CD14-positive monocyte (primary cell): ENCODE data around the gene MARCHF3. TPM values are rescaled to one million over a fixed set of nuclear protein-coding genes. Genes with fewer than 3 reads are reported as not detected.

ENCODE experiments used
- DNase-seq, 3 donors: peaks; one replicate each; pipeline ENCODE4 v3.0.0-alpha.2; 2011 to 2022
- H2AFZ ChIP-seq: 2 replicates; pipeline ENCODE4 v1.6.0; 2012; ENCODE audit warnings: mild to moderate bottlenecking, low read depth, low read length, inconsistent platforms; ENCODE audit not compliant: insufficient read depth, poor library complexity, severe bottlenecking
- H3K27ac ChIP-seq, 2 donors: 1 replicate in 1 of 2; 2 replicates in 1 of 2; pipeline ENCODE4 v1.5.1; 2012 to 2013; ENCODE audit warnings: low read length in 2 of 2, control low read depth in 1 of 2, inconsistent platforms in 1 of 2, low read depth in 1 of 2, mild to moderate bottlenecking in 1 of 2
- H3K27me3 ChIP-seq, 2 donors: one replicate each; pipeline versions ENCODE4 v1.6.0 to v1.6.1; 2011 to 2013; ENCODE audit warnings: low read length in 2 of 2; ENCODE audit not compliant: control insufficient read depth in 2 of 2, insufficient read depth in 2 of 2
- H3K36me3 ChIP-seq, 2 donors: replicated peaks in 1 of 2; 1 replicate in 1 of 2; 2 replicates in 1 of 2; pipeline versions ENCODE4 v1.5.1 to v1.6.1; 2012 to 2013; ENCODE audit warnings: low read length in 2 of 2, control low read depth in 1 of 2, inconsistent platforms in 1 of 2, mild to moderate bottlenecking in 1 of 2; ENCODE audit not compliant: insufficient read depth in 2 of 2, control insufficient read depth in 1 of 2
- H3K4me1 ChIP-seq, 2 donors: 1 replicate in 1 of 2; 2 replicates in 1 of 2; pipeline versions ENCODE4 v1.5.1 to v1.6.1; 2012 to 2013; ENCODE audit warnings: low read length in 2 of 2, control low read depth in 1 of 2, inconsistent platforms in 1 of 2, mild to moderate bottlenecking in 1 of 2, moderate library complexity in 1 of 2; ENCODE audit not compliant: insufficient read depth in 2 of 2, control insufficient read depth in 1 of 2
- H3K4me2 ChIP-seq: replicated peaks from 2 replicates; pipeline ENCODE3; 2012; ENCODE audit warnings: low read length, moderate library complexity, mild to moderate bottlenecking; ENCODE audit not compliant: poor library complexity, severe bottlenecking; ENCODE audit errors: extremely low read depth
- H3K4me3 ChIP-seq, 3 experiments: fragments of 200-600 bp in 1 of 3; sonication (generic) in 1 of 3; replicated peaks in 1 of 3; 1 replicate in 2 of 3; 2 replicates in 1 of 3; pipeline ENCODE4 v1.5.1; 2011 to 2013; ENCODE audit warnings: low read length in 3 of 3, mild to moderate bottlenecking in 3 of 3, control low read depth in 2 of 3, low read depth in 2 of 3, inconsistent platforms in 1 of 3, moderate library complexity in 1 of 3
- H3K79me2 ChIP-seq: 2 replicates; pipeline ENCODE4 v1.6.0; 2012; ENCODE audit warnings: mild to moderate bottlenecking, control low read depth, inconsistent platforms, low read length, moderate library complexity; ENCODE audit not compliant: insufficient read depth
- H3K9ac ChIP-seq: 2 replicates; pipeline ENCODE4 v1.6.0; 2017; ENCODE audit warnings: low read length, mild to moderate bottlenecking; ENCODE audit not compliant: insufficient read depth, poor library complexity, severe bottlenecking
- H3K9me3 ChIP-seq, 2 donors: replicated peaks in 1 of 2; 1 replicate in 1 of 2; 2 replicates in 1 of 2; pipeline versions ENCODE4 v1.5.1 to v1.6.1; 2012 to 2013; ENCODE audit warnings: low read length in 2 of 2, control low read depth in 1 of 2; ENCODE audit not compliant: control insufficient read depth in 1 of 2, insufficient read depth in 1 of 2
- H4K20me1 ChIP-seq: 2 replicates; pipeline ENCODE4 v1.6.0; 2012; ENCODE audit warnings: mild to moderate bottlenecking, low read length, control low read depth, moderate library complexity; ENCODE audit not compliant: insufficient read depth
- H3K27ac Mint-ChIP-seq, 7 donors: one replicate each; pipeline ENCODE4 v1.8.0; 2020; ENCODE audit warnings: mild to moderate bottlenecking in 7 of 7, mixed read lengths in 7 of 7, moderate library complexity in 6 of 7, inconsistent platforms in 2 of 7
- H3K27me3 Mint-ChIP-seq, 3 donors: one replicate each; pipeline ENCODE4 v1.8.0; 2021 to 2022; ENCODE audit warnings: low read depth in 3 of 3, mild to moderate bottlenecking in 3 of 3, mixed read lengths in 3 of 3, moderate library complexity in 3 of 3, inconsistent platforms in 1 of 3
- H3K36me3 Mint-ChIP-seq, 2 donors: one replicate each; pipeline ENCODE4 v1.8.0; 2020; ENCODE audit warnings: mixed read lengths in 2 of 2, inconsistent platforms in 1 of 2, mild to moderate bottlenecking in 1 of 2
- H3K4me1 Mint-ChIP-seq: one replicate; pipeline ENCODE4 v1.8.0; 2020; ENCODE audit warnings: mild to moderate bottlenecking, mixed read lengths
- H3K4me3 Mint-ChIP-seq, 2 donors: one replicate each; pipeline ENCODE4 v1.8.0; 2020; ENCODE audit warnings: mild to moderate bottlenecking in 2 of 2, mixed read lengths in 2 of 2, moderate library complexity in 1 of 2
- H3K9me3 Mint-ChIP-seq, 7 donors: one replicate each; pipeline ENCODE4 v1.8.0; 2020 to 2022; ENCODE audit warnings: mixed read lengths in 7 of 7, mild to moderate bottlenecking in 6 of 7, moderate library complexity in 6 of 7, inconsistent platforms in 2 of 7
- CTCF ChIP-seq: fragments of 200-600 bp; IDR thresholded peaks from one replicate; pipeline ENCODE4 v1.8.0; 2022; ENCODE audit warnings: antibody characterized with exemption, mild to moderate bottlenecking
- WGBS: methylation state at CpG from one replicate; pipeline ENCODE4 v1.1.5; 2013; ENCODE audit warnings: missing lambda C conversion rate; ENCODE audit not compliant: insufficient coverage; 5-methylcytosine and 5-hydroxymethylcytosine counted together
- intact Hi-C, 2 donors: fragments of 100-400 bp; cut with micrococcal nuclease; formaldehyde crosslinking; loops; one replicate each; pipeline versions ENCODE4 v1.15.0 to v1.15.1; 2023
- polyA plus RNA-seq, 3 donors: library from polyadenylated mRNA; depleted of rRNA in 1 of 3; unstranded in 2 of 3; stranded (reverse) in 1 of 3; fragments of 300-500 nt in 2 of 3; fragments of >200 nt in 1 of 3; fragmentation: Illumina TruSeq in 2 of 3; gene quantifications; 1 replicate in 2 of 3; 2 replicates in 1 of 3; pipeline ENCODE4 v1.2.3, GENCODE V29; 2012 to 2021

MARCHF3 gene
- polyA plus RNA-seq, 3 donors = 0.88 to 1.6 (median 0.96) TPM

DNA sequence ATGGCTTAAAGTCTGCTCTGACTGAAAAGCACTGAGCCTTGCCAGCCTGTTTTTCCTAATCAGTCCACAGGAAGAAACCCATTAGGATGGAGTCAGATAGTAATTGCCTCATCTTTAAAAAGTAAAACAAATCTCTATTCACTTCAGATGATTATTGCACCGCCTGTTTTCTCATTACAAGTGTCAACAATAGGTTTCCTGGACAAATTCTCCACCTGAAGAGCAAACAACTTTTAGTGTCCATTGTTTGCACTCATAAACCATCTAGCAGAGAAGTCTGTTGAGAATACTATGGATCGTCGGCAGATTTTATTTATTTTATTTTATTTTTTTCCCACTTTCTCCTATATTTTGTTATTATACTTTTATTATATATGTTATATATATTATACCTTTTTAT is 22.7 kb upstream of the MARCHF3 start:
- peaks cover 2 to 6% of the 10 kb centered on the region in 2 donors for H3K36me3 Mint-ChIP-seq
- WGBS = no CpG with 5 or more reads among the region's 3 CpGs
- H3K27ac Mint-ChIP-seq = peak overlapping the region in 1 of 7 donors; percentile 26

GRCh38 chr5:127051591-127051990 is 21.2 kb upstream of the MARCHF3 start:
- DNase-seq = no peak
- Histone ChIP-seq H3K4me1 (peaks cover 0 to 7% of the 10 kb centered on the region in 2 donors), H3K27ac (no peak overlapping the region), H3K4me2 (no peak overlapping the region), H2AFZ (no peak overlapping the region), H3K36me3 (no peaks in the 10 kb centered on the region), H3K9ac (no peak overlapping the region), H4K20me1 (no peaks in the 10 kb centered on the region), H3K9me3 (no peaks in the 10 kb centered on the region), H3K27me3 (no peaks in the 10 kb centered on the region), H3K79me2 (no peaks in the 10 kb centered on the region), H3K4me3 (no peak overlapping the region)
- Mint-ChIP-seq H3K27me3 (peaks cover 0 to 2% (median 0%) of the 10 kb centered on the region in 3 donors), H3K9me3 (peaks cover 0 to 7% (median 0%) of the 10 kb centered on the region in 7 donors), H3K4me1 (peaks cover 10% of the 10 kb centered on the region), H3K4me3 (no peak overlapping the region), H3K36me3 (peaks cover 2 to 6% of the 10 kb centered on the region in 2 donors), H3K27ac (no peak overlapping the region)
- TF ChIP-seq CTCF = no peak
- intact Hi-C loops = no loop called here
- no CpG with 5 or more reads among the region's 1 CpG for WGBS

More for the DNA sequence above, 22.7 kb upstream of the MARCHF3 start:
- intact Hi-C loops = no loop called here
- H3K4me1 Mint-ChIP-seq = peaks cover 13% of the 10 kb centered on the region
- no peak for DNase-seq
- H3K27me3 Mint-ChIP-seq = peaks cover 0 to 2% (median 0%) of the 10 kb centered on the region in 3 donors
- no peaks in the 10 kb centered on the region for H3K79me2 ChIP-seq
- no peaks in the 10 kb centered on the region for H4K20me1 ChIP-seq
- H3K27ac ChIP-seq = no peak overlapping the region
- H3K27me3 ChIP-seq = no peaks in the 10 kb centered on the region
- peaks cover 3 to 7% of the 10 kb centered on the region in 2 donors for H3K4me1 ChIP-seq
- no peak overlapping the region for H3K4me2 ChIP-seq
- H3K9me3 Mint-ChIP-seq = peaks cover 0 to 7% (median 0%) of the 10 kb centered on the region in 7 donors
- no peaks in the 10 kb centered on the region for H3K9me3 ChIP-seq
- no peak overlapping the region for H3K4me3 Mint-ChIP-seq
- H3K36me3 ChIP-seq = peaks cover 0 to 3% of the 10 kb centered on the region in 2 donors
- TF ChIP-seq CTCF = no peak
- no peak overlapping the region for H2AFZ ChIP-seq
- H3K9ac ChIP-seq = no peak overlapping the region
- no peak overlapping the region for H3K4me3 ChIP-seq
